NK-92 (cell line): ENCODE measurements around the gene XCL1.
"Not testable (repeated sequence)": the region's sequence is repeated elsewhere in the genome, so short reads cannot be mapped to it uniquely, and the experiment has no call there.

ENCODE experiments used
- DNase-seq: peaks from one replicate; lab custom pipeline; 2025; ENCODE audit not compliant: unreplicated experiment; lab: John Stamatoyannopoulos, UW

XCL1 gene

DNA sequence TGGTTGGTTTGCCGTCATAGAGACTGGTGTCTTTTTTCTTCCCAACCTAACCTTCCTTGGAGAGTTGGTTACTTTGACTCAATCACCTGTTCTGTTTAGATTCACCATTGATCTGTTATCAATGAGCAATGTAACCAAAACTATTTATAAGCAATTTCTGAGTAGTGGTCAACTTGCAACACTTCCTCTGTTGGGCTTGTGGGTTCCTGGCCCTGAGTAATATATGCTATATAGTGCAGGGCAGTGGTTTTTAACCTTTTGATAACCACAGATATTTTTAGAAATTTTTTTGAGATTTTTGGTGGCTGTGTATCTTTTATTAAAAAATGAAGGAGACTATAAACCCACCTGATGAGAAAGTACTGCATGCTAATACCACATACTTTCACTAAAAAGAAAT, 9.4 kb upstream of the XCL1 start:
- no peak for DNase-seq

- no peak for DNase-seq
Observed at GRCh38 chr1:168567568-168567967, 8.8 kb upstream of the XCL1 start.

- DNase-seq, result no peak
Observed at GRCh38 chr1:168568346-168568745, 8.1 kb upstream of the XCL1 start.

DNA sequence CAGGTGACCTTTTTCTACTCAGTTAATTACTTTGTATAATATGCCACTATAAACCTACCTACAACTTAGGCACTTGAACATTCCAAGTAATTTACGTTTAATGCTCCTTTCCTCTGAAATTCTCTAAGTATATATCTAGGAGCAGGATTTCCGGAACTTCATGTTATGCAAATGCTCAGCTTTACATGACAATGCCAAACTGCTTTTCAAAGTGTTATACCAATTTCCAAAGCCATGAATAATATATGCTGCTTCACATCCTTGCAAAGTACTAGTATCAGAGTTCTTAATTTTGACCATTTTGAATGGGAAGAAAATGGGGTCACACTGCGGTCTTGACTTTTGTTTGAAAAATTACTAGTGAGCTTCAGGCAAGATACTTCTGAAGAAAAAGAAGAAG, 5.8 kb upstream of the XCL1 start:
- no peak for DNase-seq

DNA sequence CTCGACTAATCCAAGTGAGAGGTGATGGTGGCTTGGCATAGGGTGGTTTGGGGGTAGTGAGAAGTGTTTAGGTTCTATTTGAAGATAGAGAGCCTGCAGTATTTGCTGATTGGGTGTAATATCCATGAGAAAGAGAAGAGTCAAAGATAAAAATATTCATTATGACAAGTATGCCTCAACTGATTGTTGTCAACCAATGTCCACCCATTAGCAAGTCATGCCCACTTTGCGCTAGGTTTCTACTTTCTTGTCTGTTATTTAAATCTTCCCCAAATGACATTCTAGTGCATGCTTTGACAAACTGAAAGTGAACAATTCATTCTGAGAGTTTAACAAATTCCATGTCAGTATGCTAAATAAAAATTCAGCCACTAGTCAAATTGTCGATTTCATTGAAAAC, 3.8 kb upstream of the XCL1 start:
- DNase-seq, result no peak

DNA sequence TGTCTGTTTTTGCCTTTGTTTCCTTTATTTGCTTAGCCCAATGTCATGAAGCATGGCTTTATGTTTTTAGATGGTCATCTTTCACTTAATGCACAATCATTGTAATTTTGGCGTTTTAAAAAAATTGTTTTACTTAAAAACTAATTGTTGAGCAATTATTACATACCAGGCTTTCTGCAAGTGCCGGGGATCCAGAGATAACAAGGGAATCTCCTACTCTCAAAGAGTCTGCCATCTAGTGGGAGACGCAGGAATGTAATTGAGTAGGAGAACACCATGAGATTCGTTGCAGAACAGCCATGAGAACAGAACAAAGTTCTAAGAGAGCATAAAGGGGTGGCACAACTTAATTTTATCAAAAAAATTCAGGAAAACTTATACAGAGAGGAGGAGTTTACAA, 2.2 kb upstream of the XCL1 start:
- DNase-seq, result not testable (repeated sequence)

DNA sequence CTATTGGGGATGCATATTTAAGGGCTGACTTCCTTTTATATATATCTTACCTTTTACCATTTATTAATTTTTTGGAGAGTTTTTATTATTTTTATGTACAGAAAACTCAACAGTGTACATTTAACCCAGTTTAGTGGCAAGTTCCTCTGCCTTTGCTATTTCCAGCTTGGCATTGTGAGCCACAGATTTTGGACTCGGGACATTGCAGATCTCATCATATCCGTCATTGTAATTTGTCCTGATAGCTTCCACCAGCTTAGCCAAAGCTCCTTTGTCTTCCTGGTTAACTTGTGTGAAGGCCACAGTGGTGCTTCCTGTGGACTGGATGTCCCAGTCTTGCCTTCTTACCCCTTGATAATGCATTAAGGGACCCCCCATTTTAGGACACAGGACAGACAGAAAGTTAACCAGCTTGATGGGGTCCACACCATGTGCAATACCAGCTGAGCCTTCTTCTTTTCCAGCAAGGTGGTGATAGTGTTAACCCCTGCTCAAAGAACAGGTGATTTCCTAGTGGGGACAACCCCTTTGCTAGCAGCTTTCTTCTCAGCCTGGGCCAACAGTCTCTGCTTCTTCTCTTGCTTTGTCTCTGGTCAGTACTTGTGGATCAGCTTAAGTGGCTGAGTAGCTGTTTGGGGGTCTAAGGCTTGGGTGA, 2.3 kb downstream of the XCL1 start:
- not testable (repeated sequence) for DNase-seq

DNA sequence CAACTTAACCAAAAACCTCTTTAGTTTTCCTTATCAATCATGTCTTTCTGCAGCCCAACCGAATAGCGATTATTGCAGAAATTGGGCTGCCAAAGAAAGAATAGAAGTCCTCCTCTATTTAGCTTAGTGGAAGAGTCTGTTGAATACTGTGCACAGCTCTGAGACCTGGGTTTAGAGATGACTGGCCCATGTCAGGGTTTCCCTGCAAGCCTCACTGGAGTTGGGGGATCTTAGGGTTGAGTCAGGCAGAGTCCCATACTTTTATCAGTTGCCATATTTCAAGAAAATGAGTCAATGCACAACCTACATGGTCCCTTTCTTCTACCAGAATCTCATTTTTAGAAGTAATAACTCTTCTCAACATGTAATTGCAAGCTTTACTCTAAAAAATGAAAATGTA, 3.9 kb downstream of the XCL1 start:
- not testable (repeated sequence) for DNase-seq

DNA sequence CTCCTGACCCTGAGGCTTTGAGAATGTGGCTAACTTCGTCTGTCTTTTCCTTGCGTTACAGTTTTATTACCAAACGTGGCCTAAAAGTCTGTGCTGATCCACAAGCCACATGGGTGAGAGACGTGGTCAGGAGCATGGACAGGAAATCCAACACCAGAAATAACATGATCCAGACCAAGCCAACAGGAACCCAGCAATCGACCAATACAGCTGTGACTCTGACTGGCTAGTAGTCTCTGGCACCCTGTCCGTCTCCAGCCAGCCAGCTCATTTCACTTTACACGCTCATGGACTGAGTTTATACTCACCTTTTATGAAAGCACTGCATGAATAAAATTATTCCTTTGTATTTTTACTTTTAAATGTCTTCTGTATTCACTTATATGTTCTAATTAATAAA, 4.6 kb downstream of the XCL1 start:
- not testable (repeated sequence) for DNase-seq

- DNase-seq, result no peak
Observed at GRCh38 chr1:168581817-168582572, 5.6 kb downstream of the XCL1 start.

GRCh38 chr1:168582688-168583336, 6.4 kb downstream of the XCL1 start:
- DNase-seq, result no peak

DNA sequence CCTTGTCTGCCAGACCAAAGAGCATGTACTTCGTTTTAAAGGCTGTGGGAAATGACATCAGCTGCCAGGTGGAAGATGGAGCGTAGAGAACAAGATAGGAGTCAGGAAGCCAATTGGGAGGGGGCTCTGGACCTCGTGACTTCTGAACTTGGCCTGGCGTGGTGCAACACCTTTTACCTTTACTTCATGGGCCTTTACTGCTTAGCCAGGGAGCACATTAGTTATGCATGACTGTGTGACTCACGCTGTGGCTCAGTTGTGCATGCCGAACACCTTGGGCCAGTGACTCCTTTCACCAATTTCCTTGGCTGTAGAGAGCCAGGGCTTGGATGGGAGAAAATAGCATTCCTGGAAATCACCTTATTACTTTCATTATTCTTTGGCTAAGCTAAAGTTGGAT, 7.2 kb downstream of the XCL1 start:
- DNase-seq, result no peak

- no peak for DNase-seq
Observed at GRCh38 chr1:168585191-168585590, 8.8 kb downstream of the XCL1 start.

DNA sequence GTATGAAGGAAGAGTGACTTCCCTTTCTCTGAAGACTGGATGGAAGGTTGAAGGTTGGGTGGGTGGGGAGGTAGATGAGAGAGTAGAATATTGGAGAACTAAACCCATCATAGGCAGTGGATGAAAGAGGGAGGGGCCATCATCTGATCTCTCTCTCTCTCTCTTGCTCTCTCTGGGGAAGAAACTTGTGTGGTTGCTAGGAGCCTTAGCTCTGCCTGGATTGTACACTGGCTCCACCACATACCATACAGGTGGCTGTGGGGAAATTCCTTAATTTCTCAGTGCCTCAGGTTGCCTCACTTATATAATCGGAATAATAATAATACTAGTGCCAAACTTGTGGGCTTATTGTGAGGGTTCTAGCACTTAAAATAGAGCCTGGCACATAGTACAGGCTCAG, 9.5 kb downstream of the XCL1 start:
- no peak for DNase-seq

- no peak for DNase-seq
Observed at GRCh38 chr1:168589167-168589566, 12.8 kb downstream of the XCL1 start.

DNA sequence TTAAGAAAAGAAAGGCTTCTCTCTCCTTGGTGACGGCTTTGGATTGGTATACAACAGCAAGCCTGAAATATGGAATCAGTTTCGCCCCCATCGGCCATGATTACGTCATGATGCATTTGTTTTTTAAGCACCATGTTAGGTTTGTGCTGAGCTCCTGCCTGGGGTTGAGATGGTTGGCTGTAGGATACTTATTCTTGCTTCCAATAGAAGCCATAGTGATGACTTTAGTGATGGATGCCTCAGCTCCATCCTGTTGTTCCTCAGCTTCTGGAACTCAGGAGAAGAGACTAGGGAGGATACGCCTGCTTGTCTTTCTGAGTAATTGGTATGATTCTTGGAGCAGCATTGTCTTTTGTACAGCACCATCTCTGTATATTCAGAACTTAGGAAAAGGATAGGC, 14.7 kb downstream of the XCL1 start:
- DNase-seq, result no peak

DNA sequence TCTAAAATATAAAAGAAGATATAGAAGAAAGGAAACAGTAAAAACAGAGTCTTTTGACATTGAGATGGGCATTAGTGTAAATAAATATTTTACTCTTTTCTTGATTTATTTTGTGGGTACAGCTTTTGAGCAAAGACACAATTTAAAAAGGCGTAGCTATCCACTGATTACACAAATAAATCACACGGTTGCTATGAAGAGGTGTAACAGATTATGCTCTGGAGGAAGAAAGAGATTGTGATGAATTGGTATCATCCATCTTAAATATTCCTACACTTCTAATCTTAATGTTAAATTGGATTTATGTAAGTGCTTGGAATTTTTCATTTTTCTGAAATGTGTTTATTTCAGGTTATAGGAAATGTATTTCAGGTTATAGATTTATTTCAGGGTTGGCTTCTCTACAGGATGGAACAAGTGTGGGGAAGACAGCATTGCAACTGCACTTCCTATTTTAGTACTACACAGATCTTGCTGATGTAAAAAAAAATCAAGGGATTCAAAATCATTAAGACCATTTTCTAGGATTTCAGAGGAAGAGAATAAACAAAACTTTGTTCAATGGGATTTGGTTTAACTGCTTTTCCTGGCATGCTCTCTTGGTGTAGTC, 15.3 kb downstream of the XCL1 start:
- no peak for DNase-seq

DNA sequence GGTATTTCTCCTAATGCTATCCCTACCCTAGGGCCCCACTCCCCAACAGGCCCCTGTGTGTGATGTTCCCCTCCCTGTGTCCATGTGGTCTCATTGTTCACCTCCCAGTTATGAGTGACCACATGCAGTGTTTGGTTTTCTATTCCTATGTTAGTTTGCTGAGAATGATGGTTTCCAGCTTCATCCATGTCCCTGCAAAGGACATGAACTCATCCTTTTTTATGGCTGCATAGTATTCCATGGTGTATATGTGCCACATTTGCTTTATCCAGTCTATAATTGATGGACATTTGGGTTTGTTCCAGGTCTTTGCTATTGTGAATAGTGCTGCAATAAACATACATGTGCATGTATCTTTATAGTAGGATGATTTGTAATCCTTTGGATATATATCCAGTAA, 19.0 kb downstream of the XCL1 start:
- DNase-seq, result not testable (repeated sequence)

- no peak for DNase-seq
Observed at GRCh38 chr1:168598125-168598524, 21.7 kb downstream of the XCL1 start.

GRCh38 chr1:168598892-168599291, 22.5 kb downstream of the XCL1 start:
- DNase-seq, result no peak

DNA sequence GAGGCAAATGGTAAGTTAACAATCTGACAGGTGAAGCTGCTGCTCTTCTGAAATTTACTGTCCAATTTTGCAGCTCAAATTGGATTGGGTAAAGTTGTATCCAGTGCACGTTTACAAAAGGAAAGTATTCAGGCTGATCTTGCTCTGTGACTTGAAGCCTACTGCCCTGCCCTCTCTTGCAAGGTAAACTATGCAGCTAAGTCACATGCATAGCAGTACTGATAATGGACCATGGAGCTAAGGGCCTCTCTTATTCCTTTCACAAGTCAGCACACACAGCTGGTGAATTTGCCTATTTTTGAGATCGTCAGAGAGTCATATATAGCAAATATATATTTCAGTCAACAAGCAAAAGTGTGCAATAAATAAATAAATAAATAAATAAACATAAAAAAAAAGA, 23.2 kb downstream of the XCL1 start:
- DNase-seq, result no peak

DNA sequence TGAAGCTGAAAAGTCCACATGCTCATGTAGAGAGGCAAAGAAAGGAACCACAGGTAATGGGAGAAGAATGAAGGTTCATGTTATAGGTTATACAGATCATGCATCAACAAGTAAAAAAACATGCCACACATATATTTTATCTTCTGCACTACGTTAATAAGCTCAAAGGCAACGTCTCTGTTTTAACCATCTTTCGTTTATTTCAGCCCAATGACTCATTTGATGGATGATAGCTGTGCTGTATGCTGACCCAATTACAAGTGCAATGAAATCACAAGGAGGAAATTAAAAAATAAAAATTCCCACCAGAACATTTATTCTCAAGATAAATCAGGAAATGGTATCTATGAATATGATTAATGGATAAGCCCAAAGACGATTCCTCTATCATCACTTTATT, 24.6 kb downstream of the XCL1 start:
- DNase-seq, result no peak
